Measurements from ENCODE around the gene TBC1D22A. TPM values are rescaled to one million over a fixed set of nuclear protein-coding genes. Genes with fewer than 3 reads are reported as not detected.

Gene TBC1D22A
- polyA plus RNA-seq, 1 donor, result 19.0 TPM

DNA sequence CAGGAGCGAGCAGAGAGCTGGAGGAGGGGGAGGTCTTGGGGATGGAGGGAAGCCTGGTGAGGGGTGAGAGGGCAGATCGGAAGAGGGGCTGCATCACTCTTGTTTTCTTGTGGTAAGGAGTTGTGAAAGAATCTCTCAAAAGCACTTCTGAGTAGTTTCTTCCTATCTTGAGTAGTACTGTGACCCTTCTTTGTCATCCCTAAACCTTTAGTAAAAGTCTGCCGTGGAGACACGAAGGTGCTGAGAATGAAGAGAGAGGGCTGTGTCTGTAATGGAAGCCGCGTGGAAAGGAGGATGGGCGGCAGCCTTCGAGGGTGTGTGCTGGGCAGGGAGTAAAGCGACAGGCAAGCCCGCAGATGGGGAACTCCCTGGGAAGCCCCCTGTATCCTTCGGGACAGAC lies 237.8 kb downstream of the TBC1D22A start:
- DNase-seq, result no peak

DNA sequence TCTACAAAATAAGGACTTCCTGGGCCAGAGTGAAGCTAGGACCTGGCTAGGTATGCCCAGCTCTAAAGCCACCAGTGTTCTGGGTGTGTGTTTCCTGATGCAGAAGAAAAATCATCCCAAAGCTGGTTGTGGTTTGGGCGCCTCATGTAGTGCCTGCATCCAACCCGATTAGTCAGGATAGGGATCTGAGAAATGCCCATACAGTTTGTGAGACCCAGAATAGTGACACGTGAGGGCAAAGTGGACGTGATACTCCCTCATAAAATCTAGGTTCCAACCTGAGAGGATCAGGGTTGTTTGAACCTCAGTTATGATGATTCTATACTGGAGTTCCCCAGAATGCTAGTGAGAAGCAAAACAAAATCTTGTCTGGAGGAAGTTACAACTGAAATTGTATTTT lies 238.4 kb downstream of the TBC1D22A start:
- no peak for DNase-seq

DNA sequence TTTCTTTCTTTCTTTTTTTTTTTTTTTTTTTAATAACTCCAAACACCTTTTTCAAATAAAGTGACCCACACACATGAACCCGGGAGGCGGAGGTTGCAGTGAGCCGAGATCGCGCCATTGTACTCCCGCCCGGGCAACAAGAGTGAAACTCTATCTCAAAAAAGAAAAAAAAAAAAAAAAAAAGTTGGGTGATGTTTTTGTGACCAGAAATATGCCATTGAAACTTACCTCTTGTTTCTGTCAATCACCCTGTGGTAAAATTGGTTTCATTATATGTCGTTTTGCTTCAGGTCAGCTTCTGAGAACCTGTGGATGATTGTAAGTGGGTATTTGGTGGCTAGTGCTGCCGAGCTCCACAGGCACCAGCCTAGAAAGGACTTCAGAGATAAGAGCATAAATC lies 238.8 kb downstream of the TBC1D22A start:
- no peak for DNase-seq

DNA sequence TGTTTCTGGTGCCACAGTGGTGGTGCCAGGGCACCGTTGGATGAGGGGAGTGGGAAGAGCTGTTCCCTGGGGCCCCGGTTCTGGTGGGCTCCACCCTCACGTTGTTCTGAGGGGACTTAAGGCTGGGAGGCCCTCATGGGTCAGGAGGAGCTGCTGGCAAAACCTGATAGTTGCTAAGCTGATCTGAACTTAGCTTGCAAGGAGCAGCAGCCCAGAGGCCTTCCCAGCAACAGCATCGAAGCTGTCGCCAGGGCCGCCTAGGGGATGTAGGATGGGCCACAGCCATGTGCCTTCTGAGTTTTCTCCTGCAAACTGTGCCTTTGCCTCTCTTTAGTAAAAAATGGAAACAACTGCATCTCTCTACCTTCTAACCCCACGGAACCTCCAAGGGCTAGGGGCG lies 240.2 kb downstream of the TBC1D22A start:
- DNase-seq, result no peak

DNA sequence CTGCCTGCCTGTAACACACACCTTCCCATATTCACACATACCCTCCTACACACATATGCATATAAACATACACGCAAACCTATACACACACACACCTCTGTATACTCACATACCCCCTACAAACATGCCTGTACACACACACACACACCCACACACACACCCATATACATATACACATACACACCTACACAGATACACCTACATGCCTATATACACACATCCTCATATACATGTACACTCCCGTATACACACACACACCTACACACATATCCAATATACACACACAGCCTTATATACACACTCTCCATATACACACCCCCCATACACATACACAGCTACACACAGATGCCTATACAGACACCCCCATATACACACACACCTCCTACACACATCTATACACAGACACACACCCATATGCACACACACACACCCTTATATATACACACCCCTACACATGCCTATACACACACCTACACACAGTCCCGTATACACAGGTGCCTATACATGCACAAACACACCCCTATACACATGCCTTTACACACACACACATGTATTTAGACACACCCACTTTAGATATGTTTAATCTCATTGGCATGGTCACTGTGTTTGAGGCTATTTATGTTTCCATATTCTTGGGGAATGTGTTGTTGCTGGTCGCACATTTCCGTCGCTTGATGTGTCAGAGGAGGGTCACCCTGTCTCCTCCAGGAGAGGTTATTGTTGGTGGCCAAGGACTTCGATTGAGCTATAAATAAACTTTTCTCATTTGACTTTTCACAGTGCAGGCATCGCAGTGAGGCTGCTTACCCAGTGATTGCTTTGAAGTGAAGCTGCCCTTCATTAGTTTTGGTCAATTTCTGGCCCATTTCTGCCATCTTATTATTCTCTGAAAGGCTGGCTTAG lies 243.3 kb downstream of the TBC1D22A start:
- no peak for DNase-seq

DNA sequence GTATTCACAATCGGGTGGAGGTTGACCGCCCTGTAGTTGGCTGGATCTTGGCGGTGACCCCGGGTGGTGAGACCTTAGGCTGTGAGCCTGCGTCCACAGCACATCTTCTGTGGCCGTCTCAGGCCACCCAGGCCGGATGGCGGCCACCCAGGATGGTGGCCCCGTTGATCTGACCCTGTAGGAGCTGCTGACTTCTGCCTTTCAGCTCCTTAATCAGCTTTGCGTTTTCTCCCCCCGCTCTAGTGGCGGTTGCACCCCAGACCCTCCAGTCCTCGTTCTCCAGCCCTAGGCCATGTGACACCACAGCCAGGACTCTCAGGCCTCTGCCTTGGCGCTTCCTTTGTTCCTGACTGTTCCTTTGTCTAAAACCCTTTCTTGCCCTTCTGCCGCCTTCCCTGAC lies 244.0 kb downstream of the TBC1D22A start:
- DNase-seq, result no peak

DNA sequence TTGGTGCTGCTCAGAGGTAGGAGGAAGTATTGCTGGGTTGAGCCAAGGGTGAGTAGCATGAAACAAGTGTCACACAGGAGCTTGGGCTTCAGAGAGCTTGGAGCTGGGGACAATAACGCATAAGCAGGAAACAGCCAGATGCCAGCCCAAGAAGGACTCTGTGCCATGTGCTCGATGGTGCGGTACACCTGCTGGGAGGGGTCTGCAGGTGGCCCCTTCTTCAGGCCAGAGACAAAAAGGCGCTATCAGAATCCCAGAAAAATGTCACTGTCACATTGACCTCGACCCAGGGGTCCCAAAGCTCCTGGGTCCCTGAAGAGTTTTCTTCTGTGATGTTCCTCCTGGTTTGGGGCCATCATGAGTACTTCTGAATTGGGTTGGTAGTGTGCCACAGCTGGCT lies 244.4 kb downstream of the TBC1D22A start:
- no peak for DNase-seq

DNA sequence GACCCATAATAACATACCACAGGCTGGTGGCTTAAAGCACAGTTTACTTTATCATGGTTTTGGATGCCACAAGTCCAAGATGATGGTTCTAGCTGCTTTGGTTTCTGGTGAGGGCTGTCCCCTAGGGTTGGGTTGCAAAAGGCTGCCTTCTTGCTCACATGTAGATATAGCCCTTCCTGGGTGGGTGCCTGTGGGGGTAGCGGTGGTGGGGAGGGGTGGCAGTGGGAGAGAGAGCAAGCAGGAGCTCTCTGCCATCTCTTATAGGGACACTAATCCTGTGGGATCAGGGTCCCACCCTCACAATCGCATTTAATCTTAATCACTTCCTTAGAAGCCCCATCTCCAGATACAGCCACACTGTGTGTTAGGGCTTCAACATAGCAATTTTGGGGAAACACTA lies 245.0 kb downstream of the TBC1D22A start:
- no peak for DNase-seq

DNA sequence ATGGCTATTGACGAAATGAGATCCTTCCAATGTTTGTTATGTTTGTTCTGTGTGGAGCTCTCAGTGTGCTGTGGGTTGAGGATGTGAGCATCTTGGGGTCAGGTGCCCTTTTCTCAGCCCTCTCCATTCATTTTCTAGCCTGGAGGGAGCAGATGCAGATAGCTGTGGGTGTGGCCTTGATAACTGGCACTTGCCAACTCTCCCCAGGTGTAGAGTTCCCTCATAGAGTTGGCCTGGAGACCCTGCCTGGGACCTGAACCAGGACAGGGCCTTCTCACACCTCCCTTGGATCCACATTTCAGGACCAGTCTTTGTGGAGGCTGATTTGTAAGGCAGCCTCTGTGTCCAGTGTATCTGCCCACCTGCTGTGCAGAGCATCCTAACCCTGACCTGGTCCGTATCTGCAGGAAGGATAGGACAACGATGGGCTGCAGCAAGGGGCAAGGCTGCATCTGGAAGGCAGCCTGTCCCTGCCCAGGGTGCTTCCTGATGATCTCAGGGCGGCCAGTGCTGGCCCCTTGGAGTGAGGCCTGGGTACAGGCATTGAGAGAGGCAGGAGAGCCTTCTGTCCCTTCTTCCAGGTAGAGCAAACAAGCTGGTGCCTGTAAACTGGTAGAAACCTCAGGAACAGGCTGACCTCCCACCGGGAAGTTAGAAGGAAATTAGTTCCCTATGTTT lies 245.9 kb downstream of the TBC1D22A start:
- no peak for DNase-seq

DNA sequence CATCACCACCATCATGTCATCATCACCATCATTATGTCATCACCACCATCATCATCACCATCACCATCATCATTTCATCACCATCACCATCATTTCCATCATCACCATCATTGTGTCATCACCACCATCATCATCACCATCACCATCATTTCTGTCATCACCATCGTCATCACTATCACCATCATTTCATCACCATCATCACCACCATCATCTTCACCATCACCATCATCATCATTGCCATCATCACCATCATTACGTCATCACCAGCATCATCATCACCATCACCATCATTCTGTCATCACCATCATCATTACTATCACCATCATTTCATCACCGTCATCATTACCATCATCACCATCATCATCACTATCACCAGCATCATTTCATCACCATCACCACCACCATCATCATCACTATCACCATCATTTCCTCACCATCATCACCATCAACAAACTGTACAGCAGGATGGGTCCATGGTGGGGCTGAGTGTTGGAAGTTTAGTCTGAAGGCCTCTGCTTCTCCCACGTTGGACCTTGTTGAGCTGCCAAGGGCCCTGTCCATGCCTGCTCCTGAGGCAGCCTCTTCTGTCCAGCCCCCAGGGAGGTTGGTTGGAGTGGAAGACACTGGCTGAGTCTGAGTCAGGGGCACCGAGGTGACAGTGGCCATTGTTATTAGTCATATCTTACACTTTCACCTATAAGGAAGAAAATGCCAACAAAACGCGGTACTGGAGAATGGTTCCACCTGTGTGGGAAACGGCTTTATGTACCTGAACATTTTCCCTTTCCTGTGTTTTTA lies 247.1 kb downstream of the TBC1D22A start:
- DNase-seq, result no peak

DNA sequence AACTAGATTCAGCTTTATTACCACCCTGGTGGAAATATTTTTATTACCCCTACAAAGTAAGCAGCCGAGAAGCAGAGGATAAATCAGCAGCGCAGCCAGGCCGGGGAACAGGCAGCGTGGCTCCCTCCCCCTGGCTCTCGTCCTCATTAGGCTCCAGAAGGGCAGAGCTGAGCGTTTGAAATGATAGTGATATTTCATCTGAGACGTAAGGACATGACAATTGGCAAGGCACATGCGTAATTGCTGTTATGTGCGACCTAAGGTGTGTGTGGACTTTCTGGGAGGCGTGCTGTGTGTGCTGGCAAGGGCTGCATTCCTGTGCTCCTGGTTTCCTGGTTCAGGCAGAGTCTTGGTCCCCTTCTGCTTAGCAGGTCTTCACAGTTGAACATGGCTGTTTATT lies 247.8 kb downstream of the TBC1D22A start:
- DNase-seq, result no peak

DNA sequence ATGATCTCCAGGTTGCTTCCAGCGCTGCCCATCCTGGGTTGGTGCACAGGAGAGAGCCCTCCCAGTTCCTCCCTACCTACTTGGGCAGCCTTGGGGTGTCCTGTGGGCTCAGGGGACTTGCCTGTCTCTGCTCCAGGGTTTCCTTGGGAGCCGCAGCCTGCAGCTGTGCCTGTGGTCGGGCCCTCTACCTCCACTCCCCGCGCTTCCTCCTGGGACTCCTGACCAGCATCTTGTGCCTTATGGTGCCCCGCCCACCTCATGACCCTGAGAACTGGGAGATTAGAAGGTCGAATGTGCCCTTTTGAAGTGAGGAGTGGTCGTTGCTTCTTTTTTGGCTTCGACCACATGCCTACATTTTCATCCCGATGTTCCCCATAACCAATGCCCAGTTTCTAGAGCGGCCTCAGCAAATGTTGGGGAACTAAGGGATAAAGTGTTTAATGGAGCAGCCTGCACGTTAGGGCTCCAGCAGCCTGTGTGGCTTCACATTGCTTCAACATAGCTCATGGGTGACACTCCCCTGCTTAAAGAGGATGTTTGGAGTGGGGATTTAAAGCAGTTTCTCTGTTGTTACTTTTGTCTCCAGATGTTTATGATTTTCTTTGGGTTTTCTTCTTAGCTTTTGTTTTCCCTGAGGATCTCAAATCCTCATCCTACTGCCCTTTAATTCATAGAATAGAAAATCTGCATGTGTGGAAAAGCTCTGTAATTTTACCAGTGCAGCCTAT lies 248.8 kb downstream of the TBC1D22A start:
- no peak for DNase-seq

DNA sequence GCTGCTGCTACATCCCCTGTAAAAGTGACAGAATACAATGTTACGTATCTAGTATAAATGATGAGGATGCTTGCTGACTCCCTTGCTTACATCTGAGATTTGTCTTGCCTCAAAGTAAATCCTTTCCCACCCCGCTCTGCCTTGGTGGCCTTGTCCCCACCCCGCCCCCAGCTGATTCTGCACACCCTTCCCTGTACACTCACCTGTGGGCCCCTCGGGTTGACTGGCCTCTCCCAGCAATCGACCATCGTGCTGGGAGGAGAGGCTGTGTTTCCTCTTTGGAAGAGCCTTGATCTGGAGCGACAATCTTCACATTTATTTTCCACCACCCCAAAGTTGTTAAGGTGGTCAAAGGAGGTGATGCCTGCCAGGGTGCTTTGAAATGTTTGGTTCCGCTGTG lies 249.4 kb downstream of the TBC1D22A start:
- DNase-seq, result no peak

DNA sequence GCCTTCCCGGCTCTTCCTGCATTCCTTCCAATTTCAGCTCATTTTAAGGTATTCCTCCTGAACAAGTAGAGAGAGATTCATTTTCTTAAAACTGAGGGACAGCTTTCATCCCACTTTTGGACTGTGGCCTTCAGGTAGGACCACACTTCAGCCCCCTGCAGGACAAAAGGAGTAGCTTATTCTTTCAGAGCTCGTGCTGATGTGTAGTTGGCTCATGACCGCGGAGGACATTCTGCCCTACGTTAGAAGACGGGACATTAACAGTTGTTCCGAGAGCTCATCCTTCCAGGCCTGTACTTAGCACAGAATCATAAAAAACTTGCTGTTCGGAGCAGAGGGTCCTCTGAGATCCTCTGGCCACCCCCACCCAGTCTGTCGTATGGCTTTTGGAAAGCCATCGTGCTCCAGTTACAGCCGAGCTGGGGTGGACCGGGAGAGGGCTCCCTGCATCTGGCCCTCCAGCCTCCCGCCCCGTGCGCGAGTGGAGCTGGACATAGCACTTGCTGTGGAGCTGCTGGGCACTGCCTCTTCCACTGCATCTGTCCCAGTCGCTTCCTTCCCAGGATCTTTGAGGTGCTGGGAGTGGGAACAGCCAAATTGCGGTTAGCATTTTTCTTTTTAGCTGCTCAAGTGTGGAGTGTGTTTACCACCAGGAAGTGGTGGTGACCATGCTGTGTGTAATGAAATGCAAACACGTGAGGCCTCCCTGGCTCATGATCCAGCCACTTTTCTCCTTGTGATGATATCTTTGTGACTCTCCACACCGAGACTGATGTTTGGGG lies 250.3 kb downstream of the TBC1D22A start:
- DNase-seq, result no peak

DNA sequence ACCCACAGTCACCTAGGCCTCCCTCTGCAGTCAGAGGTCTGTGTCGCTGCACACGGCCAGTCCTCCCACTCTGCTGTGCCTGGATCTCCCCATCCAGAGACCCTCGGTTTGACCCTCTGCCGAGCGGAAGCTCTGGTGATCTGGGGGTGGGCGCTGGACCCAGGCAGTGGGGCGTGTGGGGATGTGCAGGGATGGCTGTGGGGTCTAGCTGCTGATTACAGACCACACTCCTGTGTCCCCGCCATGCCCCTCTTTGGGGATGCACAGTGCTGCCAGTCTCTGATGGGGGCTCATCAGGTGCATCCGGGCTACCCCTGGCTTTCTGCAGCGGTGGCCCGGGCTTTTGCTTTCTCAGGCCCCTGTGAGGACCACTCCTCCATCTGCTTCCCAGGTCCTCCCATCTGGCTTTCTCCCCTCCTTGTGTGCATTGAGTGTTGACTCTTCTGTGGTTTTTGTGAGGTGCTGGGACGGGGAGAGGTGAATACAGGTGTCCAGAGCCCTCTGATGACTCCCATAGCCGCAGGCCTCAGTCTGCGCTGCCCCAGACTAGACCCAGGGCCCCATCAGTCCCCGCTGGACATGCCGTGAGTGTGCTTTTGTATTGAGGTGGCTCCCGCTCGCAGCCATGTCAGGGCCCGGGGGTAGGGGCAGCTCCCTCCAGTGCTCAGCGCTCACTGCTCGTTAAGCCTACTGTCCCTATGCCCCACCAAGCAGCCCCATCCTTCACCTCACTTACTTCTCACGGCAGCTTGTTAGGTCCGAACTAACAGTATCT lies 251.6 kb downstream of the TBC1D22A start:
- no peak for DNase-seq

DNA sequence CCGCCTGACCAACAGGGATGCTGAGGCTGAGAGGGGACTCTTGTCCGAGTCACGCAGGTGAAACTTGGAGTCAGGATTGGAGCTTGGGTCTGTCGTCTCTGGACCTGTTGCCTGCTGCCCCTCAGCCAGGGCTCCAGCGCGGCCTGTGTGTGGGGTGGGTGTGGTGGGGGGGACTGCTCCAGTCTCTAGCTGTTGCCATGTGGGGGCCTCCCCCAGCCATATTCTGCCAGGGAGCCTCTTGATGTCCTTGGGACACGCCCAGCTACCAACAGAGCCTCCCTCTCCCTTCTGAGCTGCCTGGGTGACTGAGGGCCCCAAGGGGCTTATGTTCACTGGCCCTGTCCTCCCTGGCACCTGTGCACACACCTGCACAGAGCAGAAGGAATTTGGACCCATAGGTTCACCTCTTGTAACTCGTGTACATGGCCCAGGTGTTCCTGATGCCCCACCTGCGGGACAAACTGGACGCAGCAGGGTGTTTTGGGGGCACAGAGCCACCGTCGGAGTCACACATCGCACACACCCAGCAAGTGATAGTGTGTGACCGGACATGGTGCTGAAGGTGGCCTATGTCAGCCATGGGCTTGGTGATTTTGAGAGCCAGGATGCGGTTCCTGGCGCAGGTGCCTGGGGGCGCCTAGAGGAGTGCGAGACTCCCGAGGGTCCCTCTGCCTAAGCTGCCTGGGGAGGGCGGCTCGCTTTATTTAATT lies 252.3 kb downstream of the TBC1D22A start:
- DNase-seq, result no peak

DNA sequence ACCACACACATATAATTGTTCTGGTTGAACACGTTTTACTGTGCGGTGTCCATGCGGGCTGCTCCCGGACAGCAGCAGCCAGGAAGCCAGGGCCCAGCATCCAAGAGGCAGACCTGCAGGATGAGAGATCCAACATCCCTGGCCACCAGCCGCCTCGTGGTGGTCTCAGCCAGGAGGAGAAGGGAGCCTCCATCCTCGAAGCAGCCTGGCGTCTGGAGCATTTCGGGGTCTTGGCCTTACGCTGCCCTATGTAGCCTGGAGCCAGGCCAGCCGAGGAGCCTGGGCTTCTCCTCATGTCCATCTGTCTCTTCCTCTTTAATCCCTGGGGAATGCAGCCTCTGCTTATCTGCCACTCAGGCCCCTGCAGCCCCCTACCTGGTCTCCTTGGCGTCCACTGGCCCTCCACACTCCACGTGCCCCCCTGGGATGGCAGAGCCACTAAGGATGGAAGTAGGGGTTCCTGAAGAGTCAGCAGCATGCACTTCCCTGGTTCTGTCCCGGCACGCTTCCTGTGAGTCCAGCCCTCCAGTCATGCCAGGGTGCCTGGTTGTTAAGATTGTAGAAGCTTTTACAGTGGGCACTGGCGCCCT lies 253.2 kb downstream of the TBC1D22A start:
- no peak for DNase-seq

DNA sequence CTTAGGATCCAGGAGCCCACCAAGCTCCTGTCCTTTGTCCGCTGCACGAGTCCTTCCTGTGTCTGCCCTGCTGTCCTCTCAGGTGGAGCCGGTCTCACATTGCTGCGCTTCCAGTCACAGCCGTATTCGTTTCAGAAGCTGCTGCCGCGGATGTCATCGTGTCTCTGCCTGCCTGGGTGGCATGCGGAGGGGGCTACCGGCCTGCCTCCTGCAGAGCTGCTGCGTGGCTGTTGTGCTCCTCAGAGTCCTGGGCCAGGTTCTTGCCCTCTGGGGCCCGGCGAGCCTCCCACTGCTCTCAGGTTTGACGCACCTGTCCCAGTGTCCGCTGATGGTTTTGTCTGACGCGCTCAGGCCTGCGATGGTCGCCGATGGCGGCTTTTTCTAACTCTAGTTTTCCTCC lies 254.2 kb downstream of the TBC1D22A start:
- DNase-seq, result no peak

DNA sequence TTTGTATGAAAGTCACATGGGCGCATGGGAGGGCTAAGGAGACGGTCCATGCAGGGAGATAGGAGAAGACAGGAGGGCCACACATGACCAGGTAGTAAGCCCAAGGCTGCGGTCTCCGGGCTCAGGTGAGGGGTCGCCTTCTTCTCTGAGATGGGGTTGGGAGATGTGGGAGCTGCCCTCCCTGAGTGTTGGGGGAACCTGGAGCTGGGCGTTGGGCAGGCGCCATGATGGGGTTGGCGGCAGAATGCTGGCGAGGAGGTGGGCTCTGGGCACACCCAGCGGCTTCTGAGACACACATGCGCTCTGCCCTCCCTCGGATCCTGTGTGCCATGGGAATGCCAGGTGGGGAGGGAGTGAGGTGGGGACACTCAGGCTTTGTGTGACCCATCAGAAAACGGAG lies 254.8 kb downstream of the TBC1D22A start:
- no peak for DNase-seq

Data from hindlimb muscle (tissue), 1 donor.